ENCODE data around the gene FOXP1. TPM values are rescaled to one million over a fixed set of nuclear protein-coding genes. Genes with fewer than 3 reads are reported as not detected.

FOXP1 gene
- total RNA-seq, 2 experiments from 2014 or later = 144 to 152 TPM

DNA sequence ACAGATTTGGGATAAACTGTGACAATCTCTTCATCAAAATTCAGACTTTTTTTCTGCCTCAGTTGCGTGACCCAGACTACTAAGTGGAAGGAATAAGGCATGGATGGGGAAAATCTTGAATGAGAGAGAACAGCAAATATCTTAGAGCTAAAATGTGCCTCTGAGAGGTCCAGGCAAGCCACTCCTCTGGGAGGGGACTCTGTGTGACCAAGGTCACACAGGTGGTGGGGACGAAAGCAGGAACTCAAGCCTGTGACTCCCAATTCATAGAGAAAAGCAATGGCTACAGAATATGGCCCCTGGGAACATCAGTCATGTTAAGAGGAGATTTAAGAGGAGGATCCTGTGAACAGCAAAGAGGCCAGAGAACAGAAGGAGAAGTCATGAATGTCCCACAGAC, 268.1 kb downstream of the FOXP1 start:
- ChIA-PET CTCF (interaction anchor here (0.6 kb wide), 1 partner anchor 14 kb away, joined by 3 read pairs; no protein-coding TSS in a partner anchor), POLR2A (interaction anchor here (0.6 kb wide), 1 partner anchor 59 kb away, joined by 6 read pairs; no protein-coding TSS in a partner anchor)

GRCh38 chr3:71313844-71314243, 269.7 kb downstream of the FOXP1 start:
- ChIA-PET CTCF (no interaction called here), POLR2A (no interaction called here)

GRCh38 chr3:71312461-71312860, 271.1 kb downstream of the FOXP1 start:
- POLR2A ChIA-PET = no interaction called here
- CTCF ChIA-PET = interaction anchor here (0.7 kb wide), 1 partner anchor 79 kb away, joined by 3 read pairs; no protein-coding TSS in a partner anchor

GRCh38 chr3:71311661-71312046, 271.9 kb downstream of the FOXP1 start:
- ChIA-PET CTCF (no interaction called here), POLR2A (interaction anchor here (0.7 kb wide), 1 partner anchor 70 kb away, joined by 3 read pairs; no protein-coding TSS in a partner anchor)

DNA sequence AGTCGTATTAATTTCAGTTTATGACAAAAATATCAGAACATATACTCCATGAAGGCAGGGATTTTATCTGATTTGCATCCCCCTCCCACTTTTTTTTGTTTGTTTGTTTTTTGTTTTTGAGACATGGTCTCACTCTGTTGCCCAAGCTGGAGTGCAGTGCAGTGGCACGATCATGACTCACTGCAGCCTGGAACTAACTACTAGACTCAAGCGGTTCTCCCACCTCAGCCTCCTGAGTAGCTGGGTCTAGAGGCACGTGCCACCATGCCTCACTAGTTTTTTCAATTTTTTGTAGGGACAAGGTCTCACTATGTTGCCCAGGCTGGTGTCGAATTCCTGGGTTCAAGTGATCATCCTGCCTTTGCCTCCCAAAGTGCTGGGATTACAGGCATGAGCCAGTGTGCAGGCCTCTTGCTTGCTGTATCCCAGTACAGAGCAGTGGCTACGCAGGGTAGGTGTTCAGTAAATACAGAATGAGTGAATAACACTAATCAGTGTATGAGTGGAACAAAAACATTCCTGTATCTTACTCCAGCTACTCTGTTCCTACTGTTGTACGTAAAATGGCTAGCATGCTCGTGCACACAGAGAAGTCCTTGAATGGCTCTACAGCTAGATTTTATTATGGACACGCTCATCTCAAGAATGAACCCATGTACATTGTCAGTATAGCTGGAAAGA, 272.4 kb downstream of the FOXP1 start:
- ChIA-PET CTCF (no interaction called here), POLR2A (interaction anchor here (0.7 kb wide), 1 partner anchor 70 kb away, joined by 3 read pairs; no protein-coding TSS in a partner anchor)

DNA sequence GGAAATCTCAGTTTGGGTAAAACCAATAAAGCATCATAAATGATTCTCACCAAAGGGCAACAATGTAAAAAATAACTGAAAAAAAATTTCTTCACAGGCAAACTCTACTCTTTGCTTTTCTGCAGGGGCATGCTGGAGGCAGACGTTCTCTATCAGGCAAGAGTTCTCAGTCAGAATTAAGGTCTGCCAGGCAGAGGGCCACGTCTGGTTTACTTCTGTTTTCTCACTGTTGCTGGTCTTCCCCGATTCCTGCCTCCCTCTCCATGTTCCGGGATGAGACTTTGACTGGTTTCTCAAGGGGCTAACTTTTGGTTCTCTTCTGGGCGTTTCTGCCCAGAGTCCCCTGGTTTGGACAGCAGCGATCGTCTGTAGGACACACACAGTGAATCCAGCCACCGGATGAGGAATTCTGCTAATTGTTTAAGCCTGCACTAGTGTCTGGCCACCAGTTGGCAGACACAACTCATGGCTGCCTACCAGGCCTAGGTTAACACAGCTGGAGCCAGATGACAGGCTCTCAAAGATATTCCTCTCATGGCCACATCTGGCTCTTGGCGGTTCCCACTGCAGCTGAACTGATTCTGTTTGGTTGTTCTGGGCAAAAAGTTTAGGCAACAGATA, 273.1 kb downstream of the FOXP1 start:
- POLR2A ChIA-PET = no interaction called here
- CTCF ChIA-PET = no interaction called here

- POLR2A ChIA-PET = no interaction called here
- CTCF ChIA-PET = no interaction called here
Observed at GRCh38 chr3:71309886-71310285, 273.6 kb downstream of the FOXP1 start.

DNA sequence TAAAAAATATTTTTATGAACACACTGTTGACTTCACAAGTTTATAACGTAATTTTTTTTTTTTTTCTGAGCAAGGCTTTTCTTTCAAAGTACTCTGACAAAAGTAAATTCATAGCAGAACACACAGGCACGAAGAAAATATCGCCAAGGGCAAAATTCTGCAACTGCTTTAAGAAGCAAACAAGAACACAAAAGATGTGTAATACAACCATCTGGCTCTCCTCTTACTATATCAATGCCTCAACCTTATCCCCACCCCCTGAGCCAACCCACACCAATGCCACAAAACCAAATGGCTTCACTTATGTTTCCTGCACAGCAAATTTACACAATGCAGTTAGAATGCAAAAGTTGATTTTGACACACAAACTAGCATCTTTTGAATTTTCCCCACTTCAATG, 274.2 kb downstream of the FOXP1 start:
- POLR2A ChIA-PET = interaction anchor here (0.6 kb wide), 1 partner anchor 116 kb away, joined by 3 read pairs; no protein-coding TSS in a partner anchor

GRCh38 chr3:71308836-71309235, 274.7 kb downstream of the FOXP1 start:
- POLR2A ChIA-PET = interaction anchor here (0.6 kb wide), 1 partner anchor 116 kb away, joined by 3 read pairs; no protein-coding TSS in a partner anchor
- CTCF ChIA-PET = no interaction called here

More for the DNA sequence above, 274.2 kb downstream of the FOXP1 start:
- CTCF ChIA-PET = no interaction called here

GRCh38 chr3:71307991-71308697, 275.4 kb downstream of the FOXP1 start:
- ChIA-PET CTCF (interaction anchor here (0.6 kb wide), 1 partner anchor 340 kb away, joined by 4 read pairs; no protein-coding TSS in a partner anchor), POLR2A (interaction anchor here (0.5 kb wide), 1 partner anchor 241 kb away, joined by 5 read pairs; no protein-coding TSS in a partner anchor)

GRCh38 chr3:71305231-71306206, 278.0 kb downstream of the FOXP1 start:
- CTCF ChIA-PET = interaction anchor here (1.6 kb wide), 1 partner anchor 55 kb away, joined by 4 read pairs; no protein-coding TSS in a partner anchor
- POLR2A ChIA-PET = interaction anchor here (0.5 kb wide), 1 partner anchor 212 kb away, joined by 3 read pairs; no protein-coding TSS in a partner anchor

DNA sequence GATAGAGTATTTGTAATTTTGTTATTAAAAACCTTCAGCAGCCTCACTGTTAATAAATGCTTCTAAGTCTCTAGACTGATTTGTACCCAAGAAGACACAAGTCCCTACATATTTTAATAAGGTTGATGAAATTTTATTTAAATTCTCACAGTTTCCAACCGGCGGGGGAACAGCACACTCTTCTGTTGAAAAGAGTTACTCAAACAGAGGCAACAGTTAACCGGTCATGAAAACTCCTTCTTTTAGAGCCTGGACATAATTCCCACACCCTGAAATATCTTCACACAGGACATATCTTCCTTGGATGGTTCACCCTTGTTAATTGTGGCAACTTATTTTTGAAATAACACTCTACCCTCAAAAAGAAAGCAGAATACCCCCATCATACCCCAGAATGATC, 278.8 kb downstream of the FOXP1 start:
- CTCF ChIA-PET = interaction anchor here (1.6 kb wide), 1 partner anchor 56 kb away, joined by 4 read pairs; no protein-coding TSS in a partner anchor
- POLR2A ChIA-PET = interaction anchor here (0.5 kb wide), 1 partner anchor 211 kb away, joined by 3 read pairs; no protein-coding TSS in a partner anchor

GRCh38 chr3:71304247-71304646, 279.3 kb downstream of the FOXP1 start:
- POLR2A ChIA-PET = no interaction called here

GRCh38 chr3:71303627-71304200, 279.8 kb downstream of the FOXP1 start:
- ChIA-PET POLR2A (no interaction called here), CTCF (interaction anchor here (0.7 to 1.6 kb wide), 2 partner anchors 57 to 183 kb away, joined by 3 to 4 read pairs; no protein-coding TSS in a partner anchor)

More at GRCh38 chr3:71304247-71304646, 279.3 kb downstream of the FOXP1 start:
- CTCF ChIA-PET = interaction anchor here (0.7 to 1.6 kb wide), 2 partner anchors 56 to 182 kb away, joined by 3 to 4 read pairs; no protein-coding TSS in a partner anchor

- CTCF ChIA-PET = interaction anchor here (1.5 kb wide), 1 partner anchor 171 kb away, joined by 3 read pairs; no protein-coding TSS in a partner anchor
- POLR2A ChIA-PET = no interaction called here
Observed at GRCh38 chr3:71302604-71303003, 280.9 kb downstream of the FOXP1 start.

- POLR2A ChIA-PET = interaction anchor here (0.6 to 1.8 kb wide), 4 partner anchors 59 to 159 kb away, joined by 3 to 5 read pairs (median 4); no protein-coding TSS in a partner anchor
- CTCF ChIA-PET = interaction anchor here (1.0 to 1.5 kb wide), 2 partner anchors 14 to 170 kb away, joined by 3 read pairs; no protein-coding TSS in a partner anchor
Observed at GRCh38 chr3:71300951-71301393, 282.6 kb downstream of the FOXP1 start.

DNA sequence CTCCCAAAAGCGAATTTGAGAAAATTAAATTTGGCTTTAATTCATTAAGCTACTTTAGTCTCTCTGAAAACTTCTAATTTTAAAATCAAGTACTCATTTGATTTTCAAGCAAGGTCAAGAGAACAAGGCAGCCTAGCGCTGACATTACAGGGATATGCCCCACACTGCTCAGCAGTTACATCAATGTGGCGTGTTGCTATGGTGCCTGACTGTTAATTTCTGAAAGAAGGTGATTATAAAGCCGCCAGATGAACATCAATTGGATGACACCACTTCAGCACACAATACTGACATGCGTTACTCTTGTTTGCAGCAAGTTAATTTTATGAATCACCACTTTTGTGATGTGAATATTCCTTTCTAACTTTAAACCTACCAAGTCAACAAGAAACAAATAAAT, 284.4 kb downstream of the FOXP1 start:
- CTCF ChIA-PET = no interaction called here
- POLR2A ChIA-PET = interaction anchor here (0.6 kb wide), 1 partner anchor 443 kb away, joined by 4 read pairs; no protein-coding TSS in a partner anchor

DNA sequence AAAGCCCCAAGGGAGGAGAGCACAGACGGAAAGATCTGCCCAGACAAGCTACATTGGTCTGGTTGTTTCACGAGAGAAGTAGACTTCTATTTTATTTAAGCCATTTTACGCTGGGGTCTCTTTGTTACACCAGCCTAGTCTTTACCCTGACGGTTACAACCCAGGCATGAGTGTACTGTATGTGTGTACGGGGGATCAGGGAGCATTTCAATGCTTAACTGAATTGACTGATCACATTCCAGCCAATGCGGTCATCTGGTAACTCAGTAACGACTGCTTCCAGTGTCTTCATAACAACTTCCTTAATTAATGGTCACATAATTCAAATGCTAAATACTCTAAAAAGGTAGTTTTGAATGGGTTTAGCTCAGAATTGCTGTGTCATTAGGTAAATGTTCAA, 288.6 kb downstream of the FOXP1 start:
- CTCF ChIA-PET = no interaction called here

More for the DNA sequence above, 288.6 kb downstream of the FOXP1 start:
- POLR2A ChIA-PET = no interaction called here

Data from activated CD8-positive, alpha-beta memory T cell treated with anti-CD3 and anti-CD28 coated beads for 36 hours (primary cell).